Keratinocyte (primary cell): ENCODE data around the gene KRTAP2-2. TPM values are rescaled to one million over a fixed set of nuclear protein-coding genes. Genes with fewer than 3 reads are reported as not detected.
"Not testable (repeated sequence)": the region's sequence is repeated elsewhere in the genome, so short reads cannot be mapped to it uniquely, and the experiment has no call there.

Experiments used
- DNase-seq: peaks from one replicate; pipeline ENCODE4 v3.0.0-alpha.2; 2011; ENCODE audit warnings: low read depth, missing footprints, low spot score
- FAIRE-seq: peaks from 2 replicates; lab custom pipeline; 2011; peaks lifted over from hg19 to GRCh38; lab: Jason Lieb, UNC
- H2AFZ ChIP-seq: 2 replicates; pipeline ENCODE4 v1.6.0; 2012; ENCODE audit warnings: low read length, control low read depth, inconsistent platforms; ENCODE audit not compliant: control insufficient read depth
- H3K27ac ChIP-seq: 2 replicates; pipeline ENCODE4 v1.5.1; 2011; ENCODE audit warnings: low read length; ENCODE audit not compliant: control insufficient read depth, insufficient read depth
- H3K27me3 ChIP-seq: 3 replicates; pipeline ENCODE4 v1.6.0; 2011; ENCODE audit warnings: low read length; ENCODE audit not compliant: control insufficient read depth, insufficient read depth; ENCODE audit errors: extremely low read depth
- H3K36me3 ChIP-seq, 2 experiments: 2 replicates in 1 of 2; 3 replicates in 1 of 2; pipeline ENCODE4 v1.5.1; 2011; ENCODE audit warnings: low read length in 2 of 2, mild to moderate bottlenecking in 1 of 2; ENCODE audit not compliant: control insufficient read depth in 2 of 2, insufficient read depth in 2 of 2; ENCODE audit errors: extremely low read depth in 1 of 2
- H3K4me1 ChIP-seq: 3 replicates; pipeline ENCODE4 v1.5.1; 2011; ENCODE audit warnings: low read length; ENCODE audit not compliant: control insufficient read depth, insufficient read depth; ENCODE audit errors: extremely low read depth
- H3K4me2 ChIP-seq: 3 replicates; pipeline ENCODE4 v1.6.0; 2011; ENCODE audit warnings: low read depth, low read length; ENCODE audit not compliant: control insufficient read depth, insufficient read depth; ENCODE audit errors: extremely low read depth
- H3K4me3 ChIP-seq, 3 experiments: fragments of 200-600 bp in 1 of 3; sonication (generic) in 1 of 3; 2 replicates in 2 of 3; 3 replicates in 1 of 3; pipeline ENCODE4 v1.5.1; 2011 to 2016; ENCODE audit warnings: low read length in 3 of 3, mild to moderate bottlenecking in 3 of 3, control low read depth in 2 of 3, inconsistent platforms in 1 of 3, low read depth in 1 of 3, mixed read lengths in 1 of 3, mixed run types in 1 of 3, moderate library complexity in 1 of 3; ENCODE audit not compliant: control insufficient read depth in 2 of 3, insufficient read depth in 2 of 3; ENCODE audit errors: extremely low read depth in 1 of 3
- H3K79me2 ChIP-seq: 2 replicates; pipeline ENCODE4 v1.6.0; 2012; ENCODE audit warnings: low read length; ENCODE audit not compliant: control insufficient read depth, insufficient read depth
- H3K9ac ChIP-seq: 3 replicates; pipeline ENCODE4 v1.6.0; 2011; ENCODE audit warnings: low read length; ENCODE audit not compliant: control insufficient read depth, insufficient read depth; ENCODE audit errors: extremely low read depth
- H3K9me1 ChIP-seq: 3 replicates; pipeline ENCODE4 v1.6.0; 2011; ENCODE audit warnings: low read length; ENCODE audit not compliant: control insufficient read depth, insufficient read depth; ENCODE audit errors: extremely low read depth
- H3K9me3 ChIP-seq: 2 replicates; pipeline ENCODE4 v1.5.1; 2012; ENCODE audit warnings: low read depth, low read length; ENCODE audit not compliant: control insufficient read depth
- H4K20me1 ChIP-seq: 3 replicates; pipeline ENCODE4 v1.6.0; 2011; ENCODE audit warnings: low read length; ENCODE audit not compliant: control insufficient read depth, insufficient read depth; ENCODE audit errors: extremely low read depth
- EZH2 ChIP-seq: IDR thresholded peaks from one replicate; pipeline ENCODE4 v1.6.1; 2012; ENCODE audit warnings: inconsistent platforms, mild to moderate bottlenecking, low read length, moderate library complexity
- dilution Hi-C: fragments of 300-500 bp; cut with MboI; formaldehyde crosslinking; loops from one replicate; pipeline ENCODE4 v1.7.0; 2020; ENCODE audit warnings: low sequenced_read_pairs; ENCODE audit not compliant: extremely low pct_ligation_motif_present
- polyA plus RNA-seq, 5 experiments: library from polyadenylated mRNA; depleted of rRNA in 3 of 5; stranded (reverse) in 3 of 5; stranded (forward) in 1 of 5; unstranded in 1 of 5; fragments of >200 nt; gene quantifications; 1 replicate in 1 of 5; 2 replicates in 3 of 5; 3 replicates in 1 of 5; pipeline versions ENCODE4 v1.2.1 to v1.2.3, GENCODE V29; 2011 to 2012; ENCODE audit warnings: missing spikeins in 2 of 5, low read depth in 1 of 5, low replicate concordance in 1 of 5
- TF ChIP-seq, protein P1 (sequence below), 3 experiments: IDR thresholded peaks in 1 of 3; conservative IDR thresholded peaks in 1 of 3; optimal IDR thresholded peaks in 1 of 3; 2 replicates in 2 of 3; 3 replicates in 1 of 3; pipeline versions ENCODE3 to v1.5.1; 2011; ENCODE audit warnings: low read length in 3 of 3, mild to moderate bottlenecking in 3 of 3, moderate library complexity in 2 of 3, control low read depth in 1 of 3, inconsistent platforms in 1 of 3; ENCODE audit not compliant: insufficient read depth in 2 of 3; ENCODE audit errors: extremely low read depth in 1 of 3

Gene KRTAP2-2
- polyA plus RNA-seq, 1 donor (not counting 4 experiments of a cell fraction or from before 2014, with no cell fraction given), result not detected

DNA sequence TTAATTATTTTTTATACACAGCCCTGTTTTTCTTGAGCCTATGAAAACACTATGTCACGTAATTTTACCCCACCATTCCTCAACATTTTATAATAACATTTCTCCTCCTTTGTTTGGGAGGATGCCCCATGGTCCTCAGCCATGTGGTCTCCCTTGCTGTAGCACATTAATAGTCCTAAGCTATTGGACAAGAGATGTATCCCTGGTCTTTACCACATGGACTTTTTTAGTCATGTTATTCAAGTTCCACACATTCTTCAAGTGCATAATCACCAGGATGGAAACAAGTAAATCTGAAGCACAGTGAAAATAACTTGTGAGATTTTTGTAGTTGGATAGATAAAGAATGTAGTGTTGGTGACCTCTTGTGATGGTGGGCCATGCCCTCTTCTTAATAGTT lies 6.9 kb upstream of the KRTAP2-2 start:
- Histone ChIP-seq H3K9me3 (no peaks in the 10 kb centered on the region), H3K9ac (no peak overlapping the region), H3K27me3 (no peaks in the 10 kb centered on the region), H3K9me1 (no peaks in the 10 kb centered on the region), H2AFZ (no peak overlapping the region), H3K27ac (peak overlapping the region; percentile 3), H4K20me1 (no peaks in the 10 kb centered on the region), H3K4me2 (no peak overlapping the region), H3K4me3 (no peak overlapping the region), H3K79me2 (no peaks in the 10 kb centered on the region), H3K36me3 (no peaks in the 10 kb centered on the region), H3K4me1 (peaks cover 44% of the 10 kb centered on the region)
- DNase-seq (no peak), FAIRE-seq (peak; percentile 57)
- TF ChIP-seq, protein P1, sequence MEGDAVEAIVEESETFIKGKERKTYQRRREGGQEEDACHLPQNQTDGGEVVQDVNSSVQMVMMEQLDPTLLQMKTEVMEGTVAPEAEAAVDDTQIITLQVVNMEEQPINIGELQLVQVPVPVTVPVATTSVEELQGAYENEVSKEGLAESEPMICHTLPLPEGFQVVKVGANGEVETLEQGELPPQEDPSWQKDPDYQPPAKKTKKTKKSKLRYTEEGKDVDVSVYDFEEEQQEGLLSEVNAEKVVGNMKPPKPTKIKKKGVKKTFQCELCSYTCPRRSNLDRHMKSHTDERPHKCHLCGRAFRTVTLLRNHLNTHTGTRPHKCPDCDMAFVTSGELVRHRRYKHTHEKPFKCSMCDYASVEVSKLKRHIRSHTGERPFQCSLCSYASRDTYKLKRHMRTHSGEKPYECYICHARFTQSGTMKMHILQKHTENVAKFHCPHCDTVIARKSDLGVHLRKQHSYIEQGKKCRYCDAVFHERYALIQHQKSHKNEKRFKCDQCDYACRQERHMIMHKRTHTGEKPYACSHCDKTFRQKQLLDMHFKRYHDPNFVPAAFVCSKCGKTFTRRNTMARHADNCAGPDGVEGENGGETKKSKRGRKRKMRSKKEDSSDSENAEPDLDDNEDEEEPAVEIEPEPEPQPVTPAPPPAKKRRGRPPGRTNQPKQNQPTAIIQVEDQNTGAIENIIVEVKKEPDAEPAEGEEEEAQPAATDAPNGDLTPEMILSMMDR (optimal IDR thresholded peaks at IDR 0.05 in 1 of 3, IDR thresholded peaks at IDR 0.05 in 1 of 3, conservative IDR thresholded peaks at IDR 0.05 in 1 of 3; ENCODE audit: extremely low read depth in 1 of 3, insufficient read depth in 2 of 3, low read length in 3 of 3), result no peak
- TF ChIP-seq EZH2, result no peak
- dilution Hi-C loops, result no loop called here

DNA sequence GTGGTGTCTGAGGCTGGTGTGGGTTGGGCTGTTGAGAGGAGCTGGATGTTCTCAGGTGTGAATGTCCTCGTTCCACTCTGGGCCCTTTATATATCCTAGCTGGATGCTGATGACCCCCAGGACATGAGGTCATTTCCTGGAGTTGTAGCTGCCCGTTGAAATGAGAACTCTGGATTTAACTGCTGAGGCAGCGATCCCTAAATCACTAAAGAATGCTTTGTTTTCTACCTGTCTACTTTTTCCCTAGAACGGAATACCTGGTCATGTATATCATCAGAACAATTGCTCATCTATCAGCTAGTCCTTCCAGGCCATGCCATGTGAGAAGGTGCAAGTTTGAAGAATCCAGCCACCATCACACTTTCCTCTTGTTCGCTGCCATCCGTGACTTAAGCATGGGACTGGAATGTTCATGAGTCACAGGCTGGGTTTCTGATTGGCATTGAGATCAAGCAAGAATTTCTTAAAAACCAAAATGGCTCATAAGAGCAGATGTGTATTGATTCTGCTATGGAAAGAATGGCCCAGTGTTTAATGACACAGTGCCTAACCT lies 5.1 kb upstream of the KRTAP2-2 start, which contains the start of gene KRTAP2-3:
Gene KRTAP2-3 (minus strand): TSS at position 63 of the 553 bp plus-strand sequence. CDS start 64 bp downstream, outside the sequence.
- no peaks in the 10 kb centered on the region for H3K9me3 ChIP-seq
- TF ChIP-seq, protein P1 (optimal IDR thresholded peaks at IDR 0.05 in 1 of 3, IDR thresholded peaks at IDR 0.05 in 1 of 3, conservative IDR thresholded peaks at IDR 0.05 in 1 of 3; ENCODE audit: extremely low read depth in 1 of 3, insufficient read depth in 2 of 3, low read length in 3 of 3), result no peak
- TF ChIP-seq EZH2, result no peak
- H3K4me1 ChIP-seq, result peaks cover 32% of the 10 kb centered on the region
- dilution Hi-C loops, result no loop called here
- FAIRE-seq, result peak; percentile 98
- H3K27ac ChIP-seq, result peak within 1 kb of the TSS; percentile 51
- H2AFZ ChIP-seq, result no peak within 1 kb of the TSS
- H3K27me3 ChIP-seq, result no peaks in the 10 kb centered on the region
- H3K4me3 ChIP-seq, result no peak within 1 kb of the TSS
- no peaks in the 10 kb centered on the region for H3K79me2 ChIP-seq
- no peaks in the 10 kb centered on the region for H3K9me1 ChIP-seq
- no peaks in the 10 kb centered on the region for H3K36me3 ChIP-seq
- H4K20me1 ChIP-seq, result no peaks in the 10 kb centered on the region
- DNase-seq, result peak; percentile 94
- no peak within 1 kb of the TSS for H3K9ac ChIP-seq
- H3K4me2 ChIP-seq, result peak within 1 kb of the TSS; percentile 29

DNA sequence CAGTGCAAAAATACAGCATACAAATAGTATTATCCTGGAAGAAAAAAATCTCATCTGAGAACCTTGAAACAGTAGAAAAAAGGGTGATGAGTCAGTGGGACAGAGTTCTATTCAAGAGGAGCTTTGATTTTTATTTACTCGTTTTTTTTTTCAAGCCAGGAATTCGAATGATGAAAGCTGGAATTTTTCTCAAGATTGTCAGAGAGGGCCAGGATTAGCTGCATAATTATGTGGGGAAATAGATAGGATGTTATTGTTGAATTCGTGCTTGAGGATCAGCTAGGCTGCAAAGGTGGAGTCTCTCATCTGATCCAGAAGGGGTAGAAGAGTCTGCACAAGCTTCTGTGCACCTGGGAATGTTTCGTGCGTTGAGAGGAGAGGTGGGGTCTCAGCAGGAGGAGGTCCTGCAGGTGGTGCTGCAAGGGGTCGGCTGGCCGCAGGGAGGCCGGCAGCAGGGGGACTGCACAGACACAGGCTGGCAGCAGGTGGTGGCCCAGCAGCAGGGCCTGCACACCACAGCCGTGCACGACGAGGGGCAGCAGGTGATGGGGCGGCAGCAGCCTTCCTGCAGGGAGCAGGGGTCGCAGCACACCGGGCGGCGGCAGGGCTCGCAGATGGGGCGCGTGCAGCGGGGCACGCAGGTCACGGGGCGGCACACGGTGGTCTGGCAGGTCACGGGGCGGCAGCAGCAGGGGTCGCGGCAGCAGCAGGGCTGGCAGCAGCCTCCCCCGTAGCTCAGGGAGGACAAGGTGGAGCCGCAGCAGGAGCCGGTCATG lies 4.4 kb upstream of the KRTAP2-2 start:
- H3K79me2 ChIP-seq, H3K36me3 ChIP-seq, H4K20me1 ChIP-seq, H3K9me1 ChIP-seq, H2AFZ ChIP-seq, H3K27me3 ChIP-seq, H3K9me3 ChIP-seq, H3K4me3 ChIP-seq, dilution Hi-C loops, H3K4me2 ChIP-seq, DNase-seq, H3K9ac ChIP-seq: not testable (repeated sequence)
- H3K27ac ChIP-seq, result peak overlapping the region; percentile 51
- peaks cover 32% of the 10 kb centered on the region for H3K4me1 ChIP-seq
- peak; percentile 43 for FAIRE-seq
